GM12878 (cell line): Measurements from ENCODE around the gene GPR89B.
"Not testable (repeated sequence)": the region's sequence is repeated elsewhere in the genome, so short reads cannot be mapped to it uniquely, and the experiment has no call there.

Experiments
- EGR1 ChIP-seq, 2 experiments: IDR thresholded peaks; 1 replicate in 1 of 2; 2 replicates in 1 of 2; pipeline ENCODE4 v1.6.1; 2011 to 2012; ENCODE audit warnings: low read depth in 2 of 2, low read length in 2 of 2, borderline replicate concordance in 1 of 2, mild to moderate bottlenecking in 1 of 2, moderate library complexity in 1 of 2
- FOXM1 ChIP-seq: IDR thresholded peaks from 2 replicates; pipeline ENCODE4 v1.6.1; 2012; ENCODE audit warnings: low read depth, mild to moderate bottlenecking, inconsistent platforms, low read length, moderate library complexity
- NR2C1 ChIP-seq: fragments of 450-650 bp; IDR thresholded peaks from 2 replicates; pipeline ENCODE4 v1.6.1; 2017; ENCODE audit warnings: antibody characterized with exemption, mild to moderate bottlenecking, moderate library complexity
- POLR2AphosphoS2 ChIP-seq: IDR thresholded peaks from 2 replicates; pipeline ENCODE4 v1.6.1; 2011; ENCODE audit warnings: low read depth, mild to moderate bottlenecking, low read length, improper control_type of control experiment, moderate library complexity
- RELA ChIP-seq: fragments of 450-650 bp; IDR thresholded peaks from 2 replicates; pipeline ENCODE4 v1.8.0; 2014; ENCODE audit warnings: borderline replicate concordance; ENCODE audit not compliant: partially characterized antibody
- TARDBP ChIP-seq: IDR thresholded peaks from 2 replicates; pipeline ENCODE4 v1.6.1; 2016; ENCODE audit warnings: borderline replicate concordance
- TCF12 ChIP-seq: IDR thresholded peaks from 2 replicates; pipeline ENCODE4 v1.6.1; 2011; ENCODE audit warnings: low read depth, mild to moderate bottlenecking, low read length
- YY1 ChIP-seq: IDR thresholded peaks from 2 replicates; pipeline ENCODE4 v1.6.1; 2011; ENCODE audit warnings: low read depth, mild to moderate bottlenecking, low read length
- TF ChIP-seq, protein P1 (sequence below): IDR thresholded peaks from 2 replicates; pipeline ENCODE4 v1.6.1; 2012; ENCODE audit warnings: low read length, inconsistent platforms
- TF ChIP-seq, protein P2 (sequence below): IDR thresholded peaks from 2 replicates; pipeline ENCODE4 v1.6.1; 2012; ENCODE audit warnings: mild to moderate bottlenecking, low read depth, low read length
- TF ChIP-seq, protein P3 (sequence below): fragments of 450-650 bp; IDR thresholded peaks from 2 replicates; pipeline ENCODE4 v1.6.1; 2017; ENCODE audit warnings: antibody characterized with exemption, mild to moderate bottlenecking, moderate library complexity

DNA sequence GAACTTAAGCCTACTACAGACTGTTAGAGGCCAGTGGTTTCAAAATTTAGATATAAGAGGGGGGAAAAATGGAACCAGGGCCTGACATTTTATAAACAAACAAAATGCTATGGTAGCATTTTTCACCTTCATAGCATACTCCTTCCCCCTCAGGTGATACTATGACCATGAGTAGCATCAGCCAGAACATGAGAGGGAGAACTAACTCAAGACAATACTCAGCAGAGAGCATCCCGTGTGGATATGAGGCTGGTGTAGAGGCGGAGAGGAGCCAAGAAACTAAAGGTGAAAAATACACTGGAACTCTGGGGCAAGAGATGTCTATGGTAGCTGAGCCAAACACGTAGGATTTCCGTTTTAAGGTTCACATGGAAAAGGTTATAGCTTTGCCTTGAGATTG is 64.7 kb downstream of the GPR89B start:
- not testable (repeated sequence) for TF ChIP-seq FOXM1; TCF12; POLR2AphosphoS2; RELA; TARDBP; EGR1 (IDR thresholded peaks at IDR 0.05; ENCODE audit: borderline replicate concordance in 1 of 2, low read depth in 2 of 2, low read length in 2 of 2); YY1; NR2C1
- TF ChIP-seq, protein P1, sequence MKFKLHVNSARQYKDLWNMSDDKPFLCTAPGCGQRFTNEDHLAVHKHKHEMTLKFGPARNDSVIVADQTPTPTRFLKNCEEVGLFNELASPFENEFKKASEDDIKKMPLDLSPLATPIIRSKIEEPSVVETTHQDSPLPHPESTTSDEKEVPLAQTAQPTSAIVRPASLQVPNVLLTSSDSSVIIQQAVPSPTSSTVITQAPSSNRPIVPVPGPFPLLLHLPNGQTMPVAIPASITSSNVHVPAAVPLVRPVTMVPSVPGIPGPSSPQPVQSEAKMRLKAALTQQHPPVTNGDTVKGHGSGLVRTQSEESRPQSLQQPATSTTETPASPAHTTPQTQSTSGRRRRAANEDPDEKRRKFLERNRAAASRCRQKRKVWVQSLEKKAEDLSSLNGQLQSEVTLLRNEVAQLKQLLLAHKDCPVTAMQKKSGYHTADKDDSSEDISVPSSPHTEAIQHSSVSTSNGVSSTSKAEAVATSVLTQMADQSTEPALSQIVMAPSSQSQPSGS, result not testable (repeated sequence)
- TF ChIP-seq, protein P2, sequence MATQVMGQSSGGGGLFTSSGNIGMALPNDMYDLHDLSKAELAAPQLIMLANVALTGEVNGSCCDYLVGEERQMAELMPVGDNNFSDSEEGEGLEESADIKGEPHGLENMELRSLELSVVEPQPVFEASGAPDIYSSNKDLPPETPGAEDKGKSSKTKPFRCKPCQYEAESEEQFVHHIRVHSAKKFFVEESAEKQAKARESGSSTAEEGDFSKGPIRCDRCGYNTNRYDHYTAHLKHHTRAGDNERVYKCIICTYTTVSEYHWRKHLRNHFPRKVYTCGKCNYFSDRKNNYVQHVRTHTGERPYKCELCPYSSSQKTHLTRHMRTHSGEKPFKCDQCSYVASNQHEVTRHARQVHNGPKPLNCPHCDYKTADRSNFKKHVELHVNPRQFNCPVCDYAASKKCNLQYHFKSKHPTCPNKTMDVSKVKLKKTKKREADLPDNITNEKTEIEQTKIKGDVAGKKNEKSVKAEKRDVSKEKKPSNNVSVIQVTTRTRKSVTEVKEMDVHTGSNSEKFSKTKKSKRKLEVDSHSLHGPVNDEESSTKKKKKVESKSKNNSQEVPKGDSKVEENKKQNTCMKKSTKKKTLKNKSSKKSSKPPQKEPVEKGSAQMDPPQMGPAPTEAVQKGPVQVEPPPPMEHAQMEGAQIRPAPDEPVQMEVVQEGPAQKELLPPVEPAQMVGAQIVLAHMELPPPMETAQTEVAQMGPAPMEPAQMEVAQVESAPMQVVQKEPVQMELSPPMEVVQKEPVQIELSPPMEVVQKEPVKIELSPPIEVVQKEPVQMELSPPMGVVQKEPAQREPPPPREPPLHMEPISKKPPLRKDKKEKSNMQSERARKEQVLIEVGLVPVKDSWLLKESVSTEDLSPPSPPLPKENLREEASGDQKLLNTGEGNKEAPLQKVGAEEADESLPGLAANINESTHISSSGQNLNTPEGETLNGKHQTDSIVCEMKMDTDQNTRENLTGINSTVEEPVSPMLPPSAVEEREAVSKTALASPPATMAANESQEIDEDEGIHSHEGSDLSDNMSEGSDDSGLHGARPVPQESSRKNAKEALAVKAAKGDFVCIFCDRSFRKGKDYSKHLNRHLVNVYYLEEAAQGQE, result not testable (repeated sequence)
- TF ChIP-seq, protein P3, sequence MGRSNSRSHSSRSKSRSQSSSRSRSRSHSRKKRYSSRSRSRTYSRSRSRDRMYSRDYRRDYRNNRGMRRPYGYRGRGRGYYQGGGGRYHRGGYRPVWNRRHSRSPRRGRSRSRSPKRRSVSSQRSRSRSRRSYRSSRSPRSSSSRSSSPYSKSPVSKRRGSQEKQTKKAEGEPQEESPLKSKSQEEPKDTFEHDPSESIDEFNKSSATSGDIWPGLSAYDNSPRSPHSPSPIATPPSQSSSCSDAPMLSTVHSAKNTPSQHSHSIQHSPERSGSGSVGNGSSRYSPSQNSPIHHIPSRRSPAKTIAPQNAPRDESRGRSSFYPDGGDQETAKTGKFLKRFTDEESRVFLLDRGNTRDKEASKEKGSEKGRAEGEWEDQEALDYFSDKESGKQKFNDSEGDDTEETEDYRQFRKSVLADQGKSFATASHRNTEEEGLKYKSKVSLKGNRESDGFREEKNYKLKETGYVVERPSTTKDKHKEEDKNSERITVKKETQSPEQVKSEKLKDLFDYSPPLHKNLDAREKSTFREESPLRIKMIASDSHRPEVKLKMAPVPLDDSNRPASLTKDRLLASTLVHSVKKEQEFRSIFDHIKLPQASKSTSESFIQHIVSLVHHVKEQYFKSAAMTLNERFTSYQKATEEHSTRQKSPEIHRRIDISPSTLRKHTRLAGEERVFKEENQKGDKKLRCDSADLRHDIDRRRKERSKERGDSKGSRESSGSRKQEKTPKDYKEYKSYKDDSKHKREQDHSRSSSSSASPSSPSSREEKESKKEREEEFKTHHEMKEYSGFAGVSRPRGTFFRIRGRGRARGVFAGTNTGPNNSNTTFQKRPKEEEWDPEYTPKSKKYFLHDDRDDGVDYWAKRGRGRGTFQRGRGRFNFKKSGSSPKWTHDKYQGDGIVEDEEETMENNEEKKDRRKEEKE, result not testable (repeated sequence)
